ENCODE data around the gene IL21.

The IL21 gene

DNA sequence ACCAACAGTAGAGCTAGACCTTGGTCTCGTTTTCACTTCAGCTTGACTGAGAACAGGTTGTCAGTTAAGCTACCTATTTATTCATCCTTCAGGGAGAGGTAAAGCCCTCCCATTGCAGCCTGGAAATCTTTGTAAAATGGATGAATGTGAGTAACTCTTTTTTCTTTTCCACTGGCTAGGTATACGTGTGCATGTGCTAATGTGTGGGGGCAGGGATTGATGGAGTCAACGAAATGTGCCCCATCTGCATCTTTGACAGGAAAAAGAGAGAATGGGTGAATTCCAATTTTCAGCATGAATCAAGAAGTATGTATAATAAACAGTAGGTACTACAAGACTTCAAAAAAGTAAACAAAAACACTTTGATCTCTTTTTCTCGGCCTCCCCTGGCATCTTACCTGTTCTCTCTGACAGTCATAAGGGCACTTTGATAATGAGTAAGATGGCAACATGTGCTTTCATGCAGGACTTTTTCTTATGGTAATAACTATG, at the start of gene IL21:
Gene IL21 (minus strand): TSS at position 51 of the 492 bp plus-strand sequence. CDS start 55 bp downstream, outside the sequence.
- TF ChIP-seq, protein P1, sequence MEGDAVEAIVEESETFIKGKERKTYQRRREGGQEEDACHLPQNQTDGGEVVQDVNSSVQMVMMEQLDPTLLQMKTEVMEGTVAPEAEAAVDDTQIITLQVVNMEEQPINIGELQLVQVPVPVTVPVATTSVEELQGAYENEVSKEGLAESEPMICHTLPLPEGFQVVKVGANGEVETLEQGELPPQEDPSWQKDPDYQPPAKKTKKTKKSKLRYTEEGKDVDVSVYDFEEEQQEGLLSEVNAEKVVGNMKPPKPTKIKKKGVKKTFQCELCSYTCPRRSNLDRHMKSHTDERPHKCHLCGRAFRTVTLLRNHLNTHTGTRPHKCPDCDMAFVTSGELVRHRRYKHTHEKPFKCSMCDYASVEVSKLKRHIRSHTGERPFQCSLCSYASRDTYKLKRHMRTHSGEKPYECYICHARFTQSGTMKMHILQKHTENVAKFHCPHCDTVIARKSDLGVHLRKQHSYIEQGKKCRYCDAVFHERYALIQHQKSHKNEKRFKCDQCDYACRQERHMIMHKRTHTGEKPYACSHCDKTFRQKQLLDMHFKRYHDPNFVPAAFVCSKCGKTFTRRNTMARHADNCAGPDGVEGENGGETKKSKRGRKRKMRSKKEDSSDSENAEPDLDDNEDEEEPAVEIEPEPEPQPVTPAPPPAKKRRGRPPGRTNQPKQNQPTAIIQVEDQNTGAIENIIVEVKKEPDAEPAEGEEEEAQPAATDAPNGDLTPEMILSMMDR (IDR thresholded peaks at IDR 0.05; ENCODE audit: low read depth, low read length) = no peak
- H3K4me3 ChIP-seq (ENCODE audit: low read depth, low read length) = no peak within 1 kb of the TSS

DNA sequence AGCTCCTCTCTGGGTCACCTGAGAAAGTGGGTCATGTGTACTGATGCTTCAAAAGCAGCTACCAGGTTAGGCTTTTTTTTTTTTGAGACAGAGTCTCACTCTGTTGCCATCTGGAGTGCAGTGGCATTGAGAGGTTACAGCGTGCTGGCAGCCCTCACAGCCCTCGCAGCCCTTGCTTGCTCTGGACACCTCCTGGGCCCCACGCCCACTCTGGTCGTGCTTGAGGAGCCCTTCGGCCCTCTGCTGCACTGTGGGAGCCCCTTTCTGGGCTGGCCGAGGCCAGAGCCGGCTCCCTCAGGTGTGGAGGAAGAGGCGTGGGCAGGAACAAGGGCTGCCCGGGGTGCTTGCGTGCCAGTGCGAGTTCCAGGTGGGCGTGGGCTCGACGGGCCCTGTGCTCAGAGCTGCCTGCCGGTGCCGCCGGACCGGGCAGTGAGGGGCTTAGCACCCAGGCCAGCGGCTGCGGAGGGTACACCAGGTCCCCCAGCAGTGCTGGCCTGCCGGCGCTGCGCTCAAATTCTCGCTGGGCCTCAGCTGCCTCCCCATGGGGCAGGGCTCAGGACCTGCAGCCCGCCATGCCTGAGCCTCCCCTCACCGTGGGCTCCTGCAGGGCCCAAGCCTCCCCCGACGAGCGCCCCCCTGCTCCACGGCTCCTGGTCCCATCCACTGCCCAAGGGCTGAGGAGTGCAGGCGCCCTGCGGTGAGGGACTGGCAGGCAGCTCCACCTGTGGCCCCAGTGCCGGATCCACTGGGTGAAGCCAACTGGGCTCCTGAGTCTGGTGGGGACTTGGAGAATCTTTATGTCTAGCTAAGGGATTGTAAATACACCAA, 49.3 kb upstream of the IL21 start:
- TF ChIP-seq, protein P1 (IDR thresholded peaks at IDR 0.05; ENCODE audit: low read depth, low read length) = no peak
- H3K4me3 ChIP-seq (ENCODE audit: low read depth, low read length) = no peak overlapping the region

DNA sequence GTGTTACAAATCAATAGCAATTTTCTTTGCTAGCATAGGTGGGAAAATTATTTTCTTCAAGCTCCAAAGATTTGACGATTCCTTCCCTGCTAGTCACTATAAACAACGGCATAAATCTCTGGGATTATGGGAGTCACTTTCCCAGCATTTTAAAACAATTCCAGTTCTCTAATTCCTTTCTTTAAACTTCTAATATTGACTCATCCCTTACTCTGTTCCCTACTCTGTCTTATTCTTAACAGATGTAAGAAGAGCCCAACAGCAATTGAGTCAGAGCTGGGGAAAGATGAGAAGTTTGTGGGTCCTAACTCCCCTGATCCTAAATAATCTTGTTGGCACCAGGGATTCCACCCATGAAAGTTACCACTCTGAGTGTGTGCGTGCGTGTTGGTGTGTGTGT, 47.4 kb upstream of the IL21 start:
- 0 out of 2 replicates have a peak overlapping the region, but pooled peaks have one; percentile 10 for H3K4me3 ChIP-seq (ENCODE audit: low read depth, low read length)
- TF ChIP-seq, protein P1 (IDR thresholded peaks at IDR 0.05; ENCODE audit: low read depth, low read length) = no peak

DNA sequence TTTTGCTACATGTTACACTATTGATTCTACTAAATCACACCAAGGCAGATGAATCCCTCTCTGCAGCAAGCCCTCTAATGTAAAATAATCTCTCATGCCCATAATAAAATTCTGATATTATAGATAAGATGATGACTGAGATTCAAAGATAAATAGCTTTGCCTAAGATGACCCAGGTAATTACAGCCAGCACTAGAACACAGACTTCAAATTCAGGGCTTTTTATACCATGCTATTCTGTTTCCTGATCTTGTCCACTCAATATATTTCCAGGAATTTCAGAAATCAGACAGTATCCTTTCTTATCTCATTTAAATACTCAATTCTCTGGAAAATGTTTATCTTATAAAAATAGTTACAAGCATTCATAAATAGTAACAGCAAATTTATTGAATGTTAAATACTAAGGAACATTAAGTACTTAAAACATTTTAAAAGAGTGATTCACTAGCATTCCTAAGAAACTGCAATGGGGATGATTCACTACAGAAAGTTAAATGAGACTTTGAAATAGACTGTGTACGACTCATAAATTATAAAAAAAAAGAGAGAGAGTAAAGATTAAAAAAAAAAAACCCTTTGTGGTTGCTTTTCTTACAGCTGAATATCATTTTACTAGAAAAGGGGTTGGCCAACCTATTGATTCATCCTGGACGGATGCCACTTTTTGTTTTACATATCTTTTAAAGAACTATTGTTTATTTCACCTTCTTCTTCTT, 45.8 kb upstream of the IL21 start:
- no peak overlapping the region for H3K4me3 ChIP-seq (ENCODE audit: low read depth, low read length)
- TF ChIP-seq, protein P1 (IDR thresholded peaks at IDR 0.05; ENCODE audit: low read depth, low read length) = no peak

DNA sequence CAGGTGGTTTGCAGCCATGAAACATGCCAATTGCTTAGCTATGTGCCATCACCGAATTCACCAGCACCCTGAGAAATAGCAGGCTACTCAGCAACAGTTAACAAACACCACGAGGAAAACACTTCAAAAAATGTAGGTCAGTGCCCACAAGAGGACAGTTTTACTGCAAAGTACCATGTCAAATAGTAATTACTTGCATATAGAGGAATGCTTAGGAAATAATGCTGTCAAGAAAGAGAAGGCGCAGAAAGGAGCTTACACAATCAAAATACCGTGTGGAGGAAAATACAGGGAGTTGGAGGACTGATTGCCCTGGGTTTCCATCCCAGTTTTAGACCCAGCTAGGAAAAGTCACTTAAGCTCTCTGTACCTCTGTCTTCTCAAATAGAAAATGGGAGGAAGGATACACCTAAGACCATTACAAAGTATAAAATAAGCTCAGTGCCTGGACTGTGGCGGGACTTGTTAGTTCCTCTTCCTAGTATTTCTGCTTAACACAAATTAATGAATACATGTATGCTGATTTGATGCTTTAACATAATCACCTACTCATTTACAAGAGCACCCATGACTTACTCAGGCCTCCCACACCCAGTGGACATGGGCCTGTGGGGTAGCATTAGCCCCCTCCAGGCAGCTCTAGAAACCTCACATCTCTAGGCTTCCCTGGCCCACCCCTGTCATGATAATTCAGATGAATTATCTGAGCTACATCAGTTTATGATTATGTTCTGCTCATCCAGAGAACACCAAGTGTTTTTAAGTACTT, 44.5 kb upstream of the IL21 start:
- H3K4me3 ChIP-seq (ENCODE audit: low read depth, low read length) = no peak overlapping the region
- TF ChIP-seq, protein P1 (IDR thresholded peaks at IDR 0.05; ENCODE audit: low read depth, low read length) = no peak

DNA sequence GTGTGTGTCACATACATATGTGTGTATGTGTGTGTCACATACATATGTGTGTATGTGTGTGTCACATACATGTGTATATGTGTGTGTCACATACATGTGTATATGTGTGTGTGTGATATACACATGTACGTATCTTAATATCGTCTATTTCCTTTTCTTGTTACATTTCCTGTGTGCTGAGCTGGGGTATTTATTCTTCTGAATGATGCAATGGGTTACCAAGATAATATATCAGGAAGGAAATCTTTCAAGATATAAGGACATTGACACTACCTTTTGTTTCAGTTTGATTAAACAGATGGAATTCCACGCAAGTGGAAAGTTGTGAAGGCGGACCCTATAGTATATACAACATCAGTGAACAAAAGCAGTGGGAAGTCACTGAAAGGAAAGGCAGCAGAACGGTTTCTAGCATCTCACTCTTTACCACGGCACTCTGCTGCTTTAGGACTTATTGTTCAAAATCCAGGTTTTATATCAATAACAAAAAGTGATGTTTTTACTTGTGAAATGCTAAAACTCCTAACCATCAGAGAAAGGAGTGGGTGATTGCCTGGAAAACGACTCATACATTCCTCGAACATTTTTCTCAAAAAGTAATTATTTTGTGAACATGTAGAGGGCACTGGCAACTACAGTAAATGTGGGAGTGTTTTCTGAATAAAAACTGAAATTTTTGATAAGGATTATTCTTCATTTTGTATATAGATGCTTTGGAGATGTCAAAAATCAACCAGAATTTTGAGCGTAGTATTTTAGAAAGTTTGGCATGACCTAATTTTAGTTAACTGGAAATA, 43.1 kb upstream of the IL21 start:
- H3K4me3 ChIP-seq (ENCODE audit: low read depth, low read length) = no peak overlapping the region
- TF ChIP-seq, protein P1 (IDR thresholded peaks at IDR 0.05; ENCODE audit: low read depth, low read length) = no peak

Data from WI38 (cell line).